ENCODE data around the gene ZNF780A. TPM values are rescaled to one million over a fixed set of nuclear protein-coding genes. Genes with fewer than 3 reads are reported as not detected.
A peak's percentile ranks its signal among the peaks of the same experiment; 100 is the strongest.

ZNF780A gene
- total RNA-seq, 2 experiments from 2014 or later: 7.8 to 18.3 TPM

DNA sequence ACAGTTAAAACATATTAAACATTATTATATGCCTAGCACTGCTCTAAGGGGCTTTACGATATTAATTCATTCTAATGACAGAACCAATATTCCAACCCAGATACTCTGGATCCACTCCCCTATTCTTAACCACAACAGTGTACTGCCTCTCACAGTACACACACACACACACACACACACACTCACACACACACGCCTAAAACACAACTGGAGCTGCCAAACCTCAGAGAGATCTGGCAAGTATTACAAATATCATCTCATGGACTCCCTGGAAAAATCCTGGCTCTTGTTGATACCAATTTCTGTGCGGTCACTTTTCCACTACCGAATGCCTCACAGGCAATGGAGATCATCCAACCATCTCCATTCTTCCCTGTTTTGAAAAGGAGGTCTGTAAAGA lies 1.3 kb downstream of the ZNF780A start:
- no peak for TF ChIP-seq EZH2phosphoT487 (IDR thresholded peaks at IDR 0.05; ENCODE audit: borderline replicate concordance, low read depth, low read length)
- TF ChIP-seq, protein P1, sequence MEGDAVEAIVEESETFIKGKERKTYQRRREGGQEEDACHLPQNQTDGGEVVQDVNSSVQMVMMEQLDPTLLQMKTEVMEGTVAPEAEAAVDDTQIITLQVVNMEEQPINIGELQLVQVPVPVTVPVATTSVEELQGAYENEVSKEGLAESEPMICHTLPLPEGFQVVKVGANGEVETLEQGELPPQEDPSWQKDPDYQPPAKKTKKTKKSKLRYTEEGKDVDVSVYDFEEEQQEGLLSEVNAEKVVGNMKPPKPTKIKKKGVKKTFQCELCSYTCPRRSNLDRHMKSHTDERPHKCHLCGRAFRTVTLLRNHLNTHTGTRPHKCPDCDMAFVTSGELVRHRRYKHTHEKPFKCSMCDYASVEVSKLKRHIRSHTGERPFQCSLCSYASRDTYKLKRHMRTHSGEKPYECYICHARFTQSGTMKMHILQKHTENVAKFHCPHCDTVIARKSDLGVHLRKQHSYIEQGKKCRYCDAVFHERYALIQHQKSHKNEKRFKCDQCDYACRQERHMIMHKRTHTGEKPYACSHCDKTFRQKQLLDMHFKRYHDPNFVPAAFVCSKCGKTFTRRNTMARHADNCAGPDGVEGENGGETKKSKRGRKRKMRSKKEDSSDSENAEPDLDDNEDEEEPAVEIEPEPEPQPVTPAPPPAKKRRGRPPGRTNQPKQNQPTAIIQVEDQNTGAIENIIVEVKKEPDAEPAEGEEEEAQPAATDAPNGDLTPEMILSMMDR (conservative IDR thresholded peaks at IDR 0.05; ENCODE audit: low read length): no peak
- H3K9me2 ChIP-seq (ENCODE audit: insufficient read depth, low read length): no peaks in the 10 kb centered on the region
- H3K27ac ChIP-seq (ENCODE audit: low read depth, low read length, poor library complexity, severe bottlenecking): no peak overlapping the region
- ChIA-PET POLR2A (interaction anchor here (1.1 kb wide), 1 partner anchor 24 kb away, joined by 3 read pairs; no protein-coding TSS in a partner anchor), CTCF (ENCODE audit: unreplicated experiment) (no interaction called here)
- peak overlapping the region; percentile 82 for H3K4me2 ChIP-seq (ENCODE audit: low read length)
- peaks cover 14% of the 10 kb centered on the region for H3K4me1 ChIP-seq (ENCODE audit: insufficient read depth, low read length, poor library complexity, severe bottlenecking)
- H4K20me1 ChIP-seq (ENCODE audit: insufficient read depth, low read length): no peaks in the 10 kb centered on the region
- H2AFZ ChIP-seq (ENCODE audit: low read length): no peak overlapping the region
- H3K79me2 ChIP-seq (ENCODE audit: insufficient read depth, low read depth, low read length): peaks cover 11% of the 10 kb centered on the region; the same call in 1 of the 2 replicates
- peak overlapping the region; percentile 79 for H3K4me3 ChIP-seq (ENCODE audit: low read depth, low read length, poor library complexity, severe bottlenecking)
- intact Hi-C loops (cut with micrococcal nuclease; ENCODE audit: unreplicated experiment): no loop called here
- peak; percentile 3 for DNase-seq (ENCODE audit: low spot score)
- peaks cover 16% of the 10 kb centered on the region; the same call in 1 of the 2 replicates for H3K9me3 ChIP-seq (ENCODE audit: low read length)
- no TSS peak for BruUV-seq (replicated peaks)
- peaks cover 14% of the 10 kb centered on the region; the same call in 1 of the 2 replicates for H3K36me3 ChIP-seq (ENCODE audit: insufficient read depth, low read length)

DNA sequence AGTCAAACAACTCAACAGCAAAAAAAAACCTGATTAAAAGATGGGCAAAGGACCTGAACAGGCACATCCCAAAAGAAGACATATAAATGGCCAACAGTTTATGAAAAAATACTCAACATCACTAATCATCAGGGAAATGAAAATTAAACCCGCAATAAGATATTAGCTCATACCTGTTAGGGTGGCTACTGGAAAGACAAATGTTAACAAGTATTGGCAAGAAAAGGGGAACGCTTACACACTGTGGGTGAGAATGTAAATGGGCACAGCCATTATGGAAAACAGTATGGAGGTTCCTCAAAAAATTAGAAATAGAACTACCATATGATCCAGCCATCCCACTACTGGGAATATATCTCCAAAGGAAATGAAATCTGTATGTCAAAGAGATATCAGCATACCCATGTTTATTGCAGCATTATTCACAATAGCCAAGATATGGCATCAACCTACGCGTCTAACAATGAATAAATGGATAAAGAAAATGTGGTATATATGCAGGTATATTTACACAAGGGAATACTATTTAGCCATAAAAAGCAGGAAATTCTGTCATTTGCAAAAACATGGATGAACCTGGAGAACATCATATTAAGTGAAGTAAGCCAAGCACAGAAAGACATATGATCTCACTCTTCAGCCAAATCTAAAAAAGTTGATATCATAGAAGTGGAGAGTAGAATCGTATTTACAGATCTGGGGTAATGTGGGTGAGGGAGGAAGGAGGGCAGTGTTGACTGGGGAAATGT lies 2.3 kb downstream of the ZNF780A start:
- no TSS peak for BruUV-seq (replicated peaks)
- Histone ChIP-seq H3K27ac (ENCODE audit: low read depth, low read length, poor library complexity, severe bottlenecking) (no peak overlapping the region), H3K4me3 (ENCODE audit: low read depth, low read length, poor library complexity, severe bottlenecking) (no peak overlapping the region), H3K9me2 (ENCODE audit: insufficient read depth, low read length) (no peaks in the 10 kb centered on the region), H3K36me3 (ENCODE audit: insufficient read depth, low read length) (peaks cover 24% of the 10 kb centered on the region), H4K20me1 (ENCODE audit: insufficient read depth, low read length) (no peaks in the 10 kb centered on the region), H2AFZ (ENCODE audit: low read length) (no peak overlapping the region), H3K79me2 (ENCODE audit: insufficient read depth, low read depth, low read length) (peaks cover 11% of the 10 kb centered on the region; the same call in 1 of the 2 replicates), H3K9me3 (ENCODE audit: low read length) (peaks cover 16% of the 10 kb centered on the region; the same call in 1 of the 2 replicates), H3K4me2 (ENCODE audit: low read length) (no peak overlapping the region), H3K4me1 (ENCODE audit: insufficient read depth, low read length, poor library complexity, severe bottlenecking) (peaks cover 14% of the 10 kb centered on the region)
- intact Hi-C loops (cut with micrococcal nuclease; ENCODE audit: unreplicated experiment): no loop called here
- CTCF ChIA-PET (ENCODE audit: unreplicated experiment): no interaction called here
- TF ChIP-seq EZH2phosphoT487 (IDR thresholded peaks at IDR 0.05; ENCODE audit: borderline replicate concordance, low read depth, low read length): no peak
- TF ChIP-seq, protein P1 (conservative IDR thresholded peaks at IDR 0.05; ENCODE audit: low read length): no peak
- POLR2A ChIA-PET: no interaction called here
- no peak for DNase-seq (ENCODE audit: low spot score)

DNA sequence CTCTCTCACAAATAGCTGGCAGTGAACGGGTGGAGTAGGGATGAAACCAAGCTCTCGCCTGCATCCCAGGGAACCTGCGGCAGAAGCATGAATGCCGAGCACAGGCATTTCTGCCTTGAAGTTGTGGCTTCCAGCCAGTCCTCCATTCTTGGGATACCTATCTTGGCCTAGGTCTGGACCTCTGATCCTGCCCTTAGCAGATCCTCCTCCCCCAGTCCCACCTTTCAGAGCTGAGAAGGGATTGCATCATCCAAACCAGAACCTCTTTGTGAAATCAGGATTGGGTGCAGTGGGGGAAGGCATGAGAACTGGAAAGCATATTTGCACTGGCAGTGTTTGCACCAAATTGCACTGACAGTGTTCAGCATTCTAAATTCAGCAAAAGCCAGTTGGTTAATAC lies 5.8 kb downstream of the ZNF780A start:
- CTCF ChIA-PET (ENCODE audit: unreplicated experiment): no interaction called here
- Histone ChIP-seq H3K27ac (ENCODE audit: low read depth, low read length, poor library complexity, severe bottlenecking) (no peak overlapping the region), H3K4me3 (ENCODE audit: low read depth, low read length, poor library complexity, severe bottlenecking) (no peak overlapping the region), H2AFZ (ENCODE audit: low read length) (no peak overlapping the region), H3K4me1 (ENCODE audit: insufficient read depth, low read length, poor library complexity, severe bottlenecking) (peaks cover 6% of the 10 kb centered on the region), H3K9me3 (ENCODE audit: low read length) (peaks cover 21% of the 10 kb centered on the region; the same call in 1 of the 2 replicates), H3K9me2 (ENCODE audit: insufficient read depth, low read length) (no peaks in the 10 kb centered on the region), H4K20me1 (ENCODE audit: insufficient read depth, low read length) (no peaks in the 10 kb centered on the region), H3K79me2 (ENCODE audit: insufficient read depth, low read depth, low read length) (peaks cover 11% of the 10 kb centered on the region; the same call in 1 of the 2 replicates), H3K4me2 (ENCODE audit: low read length) (no peak overlapping the region), H3K36me3 (ENCODE audit: insufficient read depth, low read length) (peaks cover 59% of the 10 kb centered on the region)
- TF ChIP-seq, protein P1 (conservative IDR thresholded peaks at IDR 0.05; ENCODE audit: low read length): no peak
- TF ChIP-seq EZH2phosphoT487 (IDR thresholded peaks at IDR 0.05; ENCODE audit: borderline replicate concordance, low read depth, low read length): no peak
- BruUV-seq (replicated peaks): no TSS peak
- POLR2A ChIA-PET: no interaction called here
- no peak for DNase-seq (ENCODE audit: low spot score)
- intact Hi-C loops (cut with micrococcal nuclease; ENCODE audit: unreplicated experiment): no loop called here
